OCI-LY1 (cell line): Measurements from ENCODE around the gene HTT.

Source experiments
- H2AFZ ChIP-seq: fragments of 200-600 bp; sonication (generic), shearing (Covaris generic); 2 replicates; pipeline ENCODE4 v1.6.0; 2014; ENCODE audit warnings: antibody characterized with exemption, mild to moderate bottlenecking, low read length
- H3F3A ChIP-seq: fragments of 200-600 bp; sonication (generic), shearing (Covaris generic); 2 replicates; pipeline ENCODE4 v1.6.0; 2014; ENCODE audit warnings: mild to moderate bottlenecking, antibody characterized with exemption, low read length, moderate library complexity; ENCODE audit not compliant: insufficient read depth
- H3K27ac ChIP-seq: fragments of 200-600 bp; sonication (generic); 2 replicates; pipeline ENCODE4 v1.5.1; 2014; ENCODE audit warnings: low read length, mixed run types, mild to moderate bottlenecking, low read depth; ENCODE audit not compliant: poor library complexity, severe bottlenecking
- H3K27me3 ChIP-seq: fragments of 200-600 bp; sonication (generic); 2 replicates; pipeline ENCODE4 v1.6.0; 2014; ENCODE audit warnings: antibody characterized with exemption, mild to moderate bottlenecking, low read length, moderate library complexity; ENCODE audit not compliant: insufficient read depth
- H3K36me3 ChIP-seq: fragments of 200-600 bp; sonication (generic); 2 replicates; pipeline ENCODE4 v1.6.1; 2014; ENCODE audit warnings: mild to moderate bottlenecking, antibody characterized with exemption, low read length, moderate library complexity, mixed read lengths; ENCODE audit not compliant: insufficient read depth
- H3K4me1 ChIP-seq: fragments of 200-600 bp; sonication (generic); 2 replicates; pipeline ENCODE4 v1.5.1; 2014; ENCODE audit warnings: mild to moderate bottlenecking, low read length, moderate library complexity; ENCODE audit not compliant: insufficient read depth, severe bottlenecking
- H3K4me2 ChIP-seq: fragments of 200-600 bp; sonication (generic), shearing (Covaris generic); 2 replicates; pipeline ENCODE4 v1.6.1; 2014; ENCODE audit warnings: low read length
- H3K4me3 ChIP-seq: fragments of 200-600 bp; sonication (generic); 2 replicates; pipeline ENCODE4 v1.5.1; 2014; ENCODE audit warnings: low read length, low read depth, mild to moderate bottlenecking, mixed read lengths; ENCODE audit not compliant: poor library complexity, severe bottlenecking
- H3K79me2 ChIP-seq: fragments of 200-600 bp; shearing (Covaris generic); 2 replicates; pipeline ENCODE4 v1.6.1; 2016; ENCODE audit warnings: mixed run types, low read length, mixed read lengths; ENCODE audit not compliant: insufficient read depth
- H3K9ac ChIP-seq: fragments of 200-600 bp; sonication (generic), shearing (Covaris generic); 2 replicates; pipeline ENCODE4 v1.6.1; 2014; ENCODE audit warnings: mild to moderate bottlenecking, low read length, mixed read lengths
- H3K9me2 ChIP-seq: fragments of 200-600 bp; sonication (generic), shearing (Covaris generic); 2 replicates; pipeline ENCODE4 v1.6.1; 2014; ENCODE audit warnings: low read depth, mild to moderate bottlenecking, low read length, mixed read lengths
- H3K9me3 ChIP-seq: fragments of 200-600 bp; shearing (Covaris generic); 2 replicates; pipeline ENCODE4 v1.6.1; 2014; ENCODE audit warnings: low read length, mixed read lengths
- H4K20me1 ChIP-seq: fragments of 200-600 bp; sonication (generic), shearing (Covaris generic); 2 replicates; pipeline ENCODE4 v1.6.0; 2016; ENCODE audit warnings: mild to moderate bottlenecking, low read length; ENCODE audit not compliant: insufficient read depth
- CTCF ChIP-seq: fragments of 200-600 bp; sonication (generic), shearing (Covaris generic); IDR thresholded peaks from 2 replicates; pipeline ENCODE4 v1.5.1; 2017; ENCODE audit warnings: mild to moderate bottlenecking, antibody characterized with exemption, low read length, moderate library complexity, mixed read lengths
- EZH2 ChIP-seq: fragments of 200-600 bp; sonication (generic), shearing (Covaris generic); IDR thresholded peaks from 2 replicates; pipeline ENCODE4 v1.8.0; 2017; ENCODE audit warnings: borderline replicate concordance, mixed run types, mild to moderate bottlenecking, antibody characterized with exemption, low read length, moderate library complexity, mixed read lengths

Gene HTT

GRCh38 chr4:3107691-3108121, 33.2 kb downstream of the HTT start:
- no peaks in the 10 kb centered on the region for H4K20me1 ChIP-seq

GRCh38 chr4:3108211-3108610, 33.7 kb downstream of the HTT start:
- no peaks in the 10 kb centered on the region for H4K20me1 ChIP-seq
- no peak for TF ChIP-seq EZH2
- TF ChIP-seq CTCF = no peak
- no peaks in the 10 kb centered on the region for H3K9me3 ChIP-seq
- no peaks in the 10 kb centered on the region for H3K4me1 ChIP-seq
- peaks cover 45% of the 10 kb centered on the region for H3K36me3 ChIP-seq
- H3K4me3 ChIP-seq = no peak overlapping the region
- H3K4me2 ChIP-seq = no peak overlapping the region
- H3K27me3 ChIP-seq = no peaks in the 10 kb centered on the region
- no peak overlapping the region for H3K27ac ChIP-seq
- no peak overlapping the region for H3K9ac ChIP-seq
- no peaks in the 10 kb centered on the region for H3K79me2 ChIP-seq
- no peaks in the 10 kb centered on the region for H3K9me2 ChIP-seq
- H3F3A ChIP-seq = no peaks in the 10 kb centered on the region
- H2AFZ ChIP-seq = no peak overlapping the region

More at GRCh38 chr4:3107691-3108121, 33.2 kb downstream of the HTT start:
- peaks cover 40% of the 10 kb centered on the region for H3K36me3 ChIP-seq
- H3K4me1 ChIP-seq = no peaks in the 10 kb centered on the region
- no peaks in the 10 kb centered on the region for H3K9me3 ChIP-seq
- H3F3A ChIP-seq = no peaks in the 10 kb centered on the region
- no peaks in the 10 kb centered on the region for H3K79me2 ChIP-seq
- no peaks in the 10 kb centered on the region for H3K9me2 ChIP-seq
- no peak overlapping the region for H3K4me3 ChIP-seq
- no peaks in the 10 kb centered on the region for H3K27me3 ChIP-seq
- H3K27ac ChIP-seq = no peak overlapping the region
- TF ChIP-seq EZH2 = no peak
- H3K4me2 ChIP-seq = no peak overlapping the region
- H3K9ac ChIP-seq = no peak overlapping the region
- H2AFZ ChIP-seq = no peak overlapping the region

- Histone ChIP-seq H3K4me1 (no peaks in the 10 kb centered on the region), H3K27me3 (no peaks in the 10 kb centered on the region), H3K36me3 (peaks cover 60% of the 10 kb centered on the region), H3K27ac (no peak overlapping the region), H3K9me2 (no peaks in the 10 kb centered on the region), H3K9me3 (no peaks in the 10 kb centered on the region), H3K4me3 (no peak overlapping the region), H4K20me1 (no peaks in the 10 kb centered on the region), H2AFZ (no peak overlapping the region), H3K4me2 (no peak overlapping the region), H3K79me2 (no peaks in the 10 kb centered on the region), H3K9ac (no peak overlapping the region), H3F3A (no peaks in the 10 kb centered on the region)
- no peak for TF ChIP-seq CTCF
- TF ChIP-seq EZH2 = no peak
Measured at GRCh38 chr4:3111461-3111860, 37.0 kb downstream of the HTT start.

- no peak overlapping the region for H3K4me2 ChIP-seq
- H3K9me2 ChIP-seq = no peaks in the 10 kb centered on the region
- H3K27me3 ChIP-seq = no peaks in the 10 kb centered on the region
- no peaks in the 10 kb centered on the region for H3K79me2 ChIP-seq
- no peak overlapping the region for H3K4me3 ChIP-seq
- no peaks in the 10 kb centered on the region for H3K4me1 ChIP-seq
- TF ChIP-seq CTCF = no peak
- no peak for TF ChIP-seq EZH2
- H3K27ac ChIP-seq = no peak overlapping the region
- no peaks in the 10 kb centered on the region for H3K9me3 ChIP-seq
- no peak overlapping the region for H3K9ac ChIP-seq
- H3K36me3 ChIP-seq = peaks cover 56% of the 10 kb centered on the region
- H4K20me1 ChIP-seq = no peaks in the 10 kb centered on the region
- no peaks in the 10 kb centered on the region for H3F3A ChIP-seq
- H2AFZ ChIP-seq = no peak overlapping the region
Measured at GRCh38 chr4:3112201-3112600, 37.7 kb downstream of the HTT start.
